Measurements from ENCODE around the gene RPS16. TPM values are rescaled to one million over a fixed set of nuclear protein-coding genes. Genes with fewer than 3 reads are reported as not detected.

Gene RPS16
- total RNA-seq, 4 donors from 2014 or later = 1,023 to 1,769 (median 1,110) TPM

DNA sequence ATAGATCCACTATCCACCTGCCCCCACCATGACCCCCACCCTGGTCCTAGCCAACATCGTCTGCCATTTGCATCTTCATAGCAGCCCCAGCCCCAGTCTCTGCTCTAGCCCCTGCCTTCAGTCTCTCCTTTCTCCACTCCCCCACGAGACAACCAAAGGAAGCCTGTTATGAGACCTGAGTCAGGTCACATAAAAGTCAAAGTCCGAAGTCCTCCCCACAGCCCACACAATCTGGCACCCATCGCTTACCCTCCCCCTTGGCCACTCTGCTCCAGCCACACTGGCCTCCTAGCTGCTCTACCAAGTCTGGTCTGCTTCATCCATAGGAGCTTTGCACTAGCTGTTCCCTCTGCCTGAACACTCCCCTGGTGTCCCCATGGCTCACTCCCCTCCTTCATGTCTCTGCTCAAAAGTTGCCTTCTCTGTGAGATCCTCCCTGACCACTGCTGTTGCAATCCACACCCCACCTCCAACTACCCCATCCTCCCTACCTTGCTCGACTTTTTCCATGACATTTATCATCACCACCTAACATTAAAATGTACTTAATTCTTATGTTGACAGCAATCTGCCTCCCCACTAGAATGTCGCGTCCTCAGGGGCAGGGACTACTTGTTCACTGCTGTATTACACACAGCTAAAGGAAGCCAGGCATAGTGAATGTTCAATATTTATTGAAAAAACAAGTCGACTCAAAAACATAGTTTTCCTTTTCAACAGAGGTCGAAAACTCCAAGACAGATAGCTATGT lies 24.5 kb downstream of the RPS16 start:
- peak overlapping the region; percentile 84 to 90 for H3K4me3 ChIP-seq
- peak; percentile 6 for ATAC-seq
- TF ChIP-seq POLR2A (IDR thresholded peaks at IDR 0.05) (peak; percentile 80 to 85), EP300 (IDR thresholded peaks at IDR 0.05) (no peak), POLR2AphosphoS5 (IDR thresholded peaks at IDR 0.05) (peak; percentile 99)
- TF ChIP-seq, protein P1, sequence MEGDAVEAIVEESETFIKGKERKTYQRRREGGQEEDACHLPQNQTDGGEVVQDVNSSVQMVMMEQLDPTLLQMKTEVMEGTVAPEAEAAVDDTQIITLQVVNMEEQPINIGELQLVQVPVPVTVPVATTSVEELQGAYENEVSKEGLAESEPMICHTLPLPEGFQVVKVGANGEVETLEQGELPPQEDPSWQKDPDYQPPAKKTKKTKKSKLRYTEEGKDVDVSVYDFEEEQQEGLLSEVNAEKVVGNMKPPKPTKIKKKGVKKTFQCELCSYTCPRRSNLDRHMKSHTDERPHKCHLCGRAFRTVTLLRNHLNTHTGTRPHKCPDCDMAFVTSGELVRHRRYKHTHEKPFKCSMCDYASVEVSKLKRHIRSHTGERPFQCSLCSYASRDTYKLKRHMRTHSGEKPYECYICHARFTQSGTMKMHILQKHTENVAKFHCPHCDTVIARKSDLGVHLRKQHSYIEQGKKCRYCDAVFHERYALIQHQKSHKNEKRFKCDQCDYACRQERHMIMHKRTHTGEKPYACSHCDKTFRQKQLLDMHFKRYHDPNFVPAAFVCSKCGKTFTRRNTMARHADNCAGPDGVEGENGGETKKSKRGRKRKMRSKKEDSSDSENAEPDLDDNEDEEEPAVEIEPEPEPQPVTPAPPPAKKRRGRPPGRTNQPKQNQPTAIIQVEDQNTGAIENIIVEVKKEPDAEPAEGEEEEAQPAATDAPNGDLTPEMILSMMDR (IDR thresholded peaks at IDR 0.05) = peak in 1 of 4 experiments; percentile 12
- no peaks in the 10 kb centered on the region for H3K9me3 ChIP-seq
- 8 to 10% methylated on average over 9 of the region's 9 CpGs for WGBS, 2 donors (ENCODE audit: low coverage in 1 of 2)
- H3K27me3 ChIP-seq = no peaks in the 10 kb centered on the region
- H3K4me1 ChIP-seq = peaks cover 0 to 47% (median 24%) of the 10 kb centered on the region in 3 donors
- H3K36me3 ChIP-seq = peaks cover 4 to 25% of the 10 kb centered on the region in 2 donors
- H3K27ac ChIP-seq = peak overlapping the region; percentile 99 to 100 (median 99)

DNA sequence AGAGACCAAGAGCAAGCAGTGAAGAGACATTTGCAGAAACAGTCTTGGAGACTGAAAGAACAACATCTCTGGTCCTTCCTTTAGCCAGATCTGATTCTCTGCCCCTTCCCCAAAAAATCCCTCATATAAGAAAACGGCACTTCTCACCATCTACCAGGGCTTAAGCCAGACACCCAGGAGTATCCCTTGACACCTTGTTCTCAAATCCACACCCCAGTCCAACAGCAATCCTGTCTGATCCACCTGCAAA lies 25.0 kb downstream of the RPS16 start:
- Histone ChIP-seq H3K9me3 (no peaks in the 10 kb centered on the region), H3K4me1 (peaks cover 0 to 45% (median 24%) of the 10 kb centered on the region in 3 donors), H3K27me3 (no peaks in the 10 kb centered on the region), H3K36me3 (peaks cover 4 to 22% of the 10 kb centered on the region in 2 donors), H3K27ac (peak overlapping the region; percentile 99 to 100 (median 99)), H3K4me3 (peak overlapping the region; percentile 84 to 90)
- no peak for ATAC-seq
- 36 to 44% methylated on average over 1 of the region's 1 CpG for WGBS, 2 donors (ENCODE audit: low coverage in 1 of 2)
- TF ChIP-seq POLR2AphosphoS5 (IDR thresholded peaks at IDR 0.05) = no peak
- TF ChIP-seq, protein P1 (IDR thresholded peaks at IDR 0.05) = no peak
- no peak for TF ChIP-seq EP300 (IDR thresholded peaks at IDR 0.05)
- no peak for TF ChIP-seq POLR2A (IDR thresholded peaks at IDR 0.05)

DNA sequence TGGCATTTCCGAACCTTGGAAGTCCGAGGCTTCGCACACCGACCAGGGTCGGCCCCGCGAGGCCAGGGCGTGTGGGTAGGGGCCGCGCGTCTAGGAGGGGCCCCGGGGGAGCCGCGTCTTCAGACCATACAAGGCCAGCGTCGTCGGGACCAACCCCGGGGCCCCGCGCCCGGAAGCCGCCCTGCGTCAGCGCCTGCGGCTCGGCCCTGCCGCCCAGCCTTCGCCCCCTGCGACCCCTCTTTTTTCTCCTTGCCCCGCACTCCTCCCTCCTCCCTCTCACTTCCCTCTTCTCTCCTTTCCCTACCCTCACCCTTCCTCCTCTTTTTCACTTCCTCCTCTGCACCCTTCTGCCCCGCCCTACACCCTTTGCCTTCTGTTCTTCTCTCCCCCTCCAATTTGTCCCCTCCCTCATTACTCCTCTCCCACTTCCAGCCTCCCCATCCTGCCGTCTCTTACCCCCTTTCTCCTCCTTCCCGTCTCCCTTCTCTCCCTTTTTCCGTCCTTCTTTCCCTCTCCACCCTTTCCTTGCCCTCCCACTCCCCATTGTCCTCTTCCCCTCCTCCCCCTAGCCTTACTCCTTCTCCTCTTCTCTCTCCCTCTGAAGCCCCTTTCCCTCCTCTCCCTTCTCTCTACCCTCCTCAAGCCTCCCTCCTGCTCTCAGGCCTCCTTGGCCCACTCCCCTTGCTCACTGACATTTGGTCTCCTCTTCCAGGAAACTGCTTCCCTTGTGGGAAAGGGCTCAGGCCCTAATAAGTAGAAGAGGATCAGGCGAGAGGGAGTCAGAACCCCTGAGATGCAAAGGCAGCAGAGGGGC lies 25.5 kb downstream of the RPS16 start:
- no peaks in the 10 kb centered on the region for H3K9me3 ChIP-seq
- H3K27ac ChIP-seq = peak overlapping the region; percentile 99 to 100 (median 99)
- peaks cover 0 to 45% (median 23%) of the 10 kb centered on the region in 3 donors for H3K4me1 ChIP-seq
- TF ChIP-seq POLR2A (IDR thresholded peaks at IDR 0.05) (peak; percentile 81 to 91), POLR2AphosphoS5 (IDR thresholded peaks at IDR 0.05) (peak; percentile 91), EP300 (IDR thresholded peaks at IDR 0.05) (no peak)
- TF ChIP-seq, protein P1 (IDR thresholded peaks at IDR 0.05) = peak in 1 of 4 experiments; percentile 11
- no peaks in the 10 kb centered on the region for H3K27me3 ChIP-seq
- peak overlapping the region; percentile 84 to 90 for H3K4me3 ChIP-seq
- peaks cover 4 to 22% of the 10 kb centered on the region in 2 donors for H3K36me3 ChIP-seq
- ATAC-seq = peak; percentile 21
- 0 to 2% methylated on average over 5 to 23 of the region's 35 CpGs for WGBS, 2 donors (ENCODE audit: low coverage in 1 of 2)

DNA sequence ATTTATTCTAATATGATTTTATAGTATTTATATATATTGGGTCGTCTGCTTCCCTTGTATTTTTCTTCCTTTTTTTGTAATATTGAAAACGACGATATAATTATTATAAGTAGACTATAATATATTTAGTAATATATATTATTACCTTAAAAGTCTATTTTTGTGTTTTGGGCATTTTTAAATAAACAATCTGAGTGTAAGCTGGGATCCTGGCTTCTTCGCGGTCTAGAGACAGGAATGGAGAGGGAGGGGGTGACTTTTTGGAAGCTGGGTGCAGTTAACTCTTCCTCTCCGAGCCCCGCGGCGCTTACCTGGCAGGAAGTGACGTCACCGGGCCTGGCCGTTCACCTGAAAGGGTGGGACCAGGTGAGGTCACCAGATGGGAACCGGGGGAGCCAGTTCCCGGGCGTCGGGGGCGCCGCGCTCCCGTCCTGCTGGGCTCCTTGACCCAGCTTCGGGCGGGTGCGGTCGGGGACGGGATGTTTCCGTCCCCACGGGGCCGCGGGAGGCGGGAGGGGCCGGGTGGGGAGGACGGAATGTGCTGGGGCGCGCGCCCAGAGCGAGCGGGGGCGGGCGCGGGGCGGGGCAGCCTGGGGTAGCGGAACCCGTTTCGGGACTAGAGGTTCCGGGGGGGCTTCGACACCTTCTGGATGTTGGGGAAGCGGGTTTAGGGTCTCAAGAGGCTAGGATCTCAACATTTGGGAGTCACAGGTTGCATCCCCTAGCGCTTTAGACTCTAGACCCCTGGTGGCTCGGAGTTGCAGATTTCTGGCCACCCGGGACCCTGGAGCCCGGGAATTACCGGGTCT lies 26.3 kb downstream of the RPS16 start:
- WGBS, 2 donors (ENCODE audit: low coverage in 1 of 2) = 0 to 1% methylated on average over 5 to 9 of the region's 52 CpGs
- H3K4me1 ChIP-seq = peaks cover 0 to 45% (median 21%) of the 10 kb centered on the region in 3 donors
- H3K27ac ChIP-seq = peak overlapping the region; percentile 99 to 100 (median 99)
- peak overlapping the region; percentile 84 to 90 for H3K4me3 ChIP-seq
- peak; percentile 20 for ATAC-seq
- peaks cover 4 to 22% of the 10 kb centered on the region in 2 donors for H3K36me3 ChIP-seq
- H3K27me3 ChIP-seq = no peaks in the 10 kb centered on the region
- no peaks in the 10 kb centered on the region for H3K9me3 ChIP-seq
- TF ChIP-seq POLR2AphosphoS5 (IDR thresholded peaks at IDR 0.05) (peak; percentile 99), EP300 (IDR thresholded peaks at IDR 0.05) (peak; percentile 83), POLR2A (IDR thresholded peaks at IDR 0.05) (peak; percentile 86 to 92)
- TF ChIP-seq, protein P1 (IDR thresholded peaks at IDR 0.05) = peak in 1 of 4 experiments; percentile 46
